ENCODE data around the gene FTCD.
"Not testable (repeated sequence)": the region's sequence is repeated elsewhere in the genome, so short reads cannot be mapped to it uniquely, and the experiment has no call there.

GRCh38 chr21:46140352-46141003 lies 14.9 kb downstream of the FTCD start:
- TF ChIP-seq POLR2A (IDR thresholded peaks at IDR 0.05; ENCODE audit: low read length); GATA1 (IDR thresholded peaks at IDR 0.05; ENCODE audit: low read depth, low read length): not testable (repeated sequence)
